Nephron progenitor cell (in vitro differentiated cells): ENCODE results near the gene GNAI2.
A peak's percentile ranks its signal among the peaks of the same experiment; 100 is the strongest.

ENCODE experiments used
- DNase-seq: peaks from one replicate; pipeline ENCODE4 v3.0.0; 2021
- H3K27ac Mint-ChIP-seq: 2 replicates; pipeline ENCODE4 v1.8.0; 2021; ENCODE audit warnings: mild to moderate bottlenecking, moderate library complexity, mixed read lengths
- H3K27me3 Mint-ChIP-seq: 2 replicates; pipeline ENCODE4 v1.8.0; 2021; ENCODE audit warnings: mild to moderate bottlenecking, low read depth, mixed read lengths; ENCODE audit not compliant: poor library complexity
- H3K36me3 Mint-ChIP-seq: 2 replicates; pipeline ENCODE4 v1.8.0; 2021; ENCODE audit warnings: low read depth, mixed read lengths
- H3K4me1 Mint-ChIP-seq: 2 replicates; pipeline ENCODE4 v1.8.0; 2021; ENCODE audit warnings: mixed read lengths
- H3K4me3 Mint-ChIP-seq: 2 replicates; pipeline ENCODE4 v1.8.0; 2021; ENCODE audit warnings: mild to moderate bottlenecking, moderate library complexity, mixed read lengths
- H3K9me3 Mint-ChIP-seq: 2 replicates; pipeline ENCODE4 v1.8.0; 2021; ENCODE audit warnings: mild to moderate bottlenecking, moderate library complexity, mixed read lengths
- TF ChIP-seq, protein P1 (sequence below): fragments of 200-600 bp; sonication (generic); IDR thresholded peaks from 2 replicates; pipeline ENCODE4 v1.5.0; 2021; ENCODE audit warnings: antibody characterized with exemption

Gene GNAI2

GRCh38 chr3:50289130-50289529 is 53.1 kb downstream of the GNAI2 start:
- Mint-ChIP-seq H3K27ac (no peak overlapping the region), H3K4me3 (no peak overlapping the region), H3K27me3 (peaks cover 2% of the 10 kb centered on the region), H3K36me3 (peaks cover 16% of the 10 kb centered on the region), H3K9me3 (no peaks in the 10 kb centered on the region), H3K4me1 (peaks cover 16% of the 10 kb centered on the region)
- DNase-seq = no peak
- TF ChIP-seq, protein P1, sequence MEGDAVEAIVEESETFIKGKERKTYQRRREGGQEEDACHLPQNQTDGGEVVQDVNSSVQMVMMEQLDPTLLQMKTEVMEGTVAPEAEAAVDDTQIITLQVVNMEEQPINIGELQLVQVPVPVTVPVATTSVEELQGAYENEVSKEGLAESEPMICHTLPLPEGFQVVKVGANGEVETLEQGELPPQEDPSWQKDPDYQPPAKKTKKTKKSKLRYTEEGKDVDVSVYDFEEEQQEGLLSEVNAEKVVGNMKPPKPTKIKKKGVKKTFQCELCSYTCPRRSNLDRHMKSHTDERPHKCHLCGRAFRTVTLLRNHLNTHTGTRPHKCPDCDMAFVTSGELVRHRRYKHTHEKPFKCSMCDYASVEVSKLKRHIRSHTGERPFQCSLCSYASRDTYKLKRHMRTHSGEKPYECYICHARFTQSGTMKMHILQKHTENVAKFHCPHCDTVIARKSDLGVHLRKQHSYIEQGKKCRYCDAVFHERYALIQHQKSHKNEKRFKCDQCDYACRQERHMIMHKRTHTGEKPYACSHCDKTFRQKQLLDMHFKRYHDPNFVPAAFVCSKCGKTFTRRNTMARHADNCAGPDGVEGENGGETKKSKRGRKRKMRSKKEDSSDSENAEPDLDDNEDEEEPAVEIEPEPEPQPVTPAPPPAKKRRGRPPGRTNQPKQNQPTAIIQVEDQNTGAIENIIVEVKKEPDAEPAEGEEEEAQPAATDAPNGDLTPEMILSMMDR = no peak

DNA sequence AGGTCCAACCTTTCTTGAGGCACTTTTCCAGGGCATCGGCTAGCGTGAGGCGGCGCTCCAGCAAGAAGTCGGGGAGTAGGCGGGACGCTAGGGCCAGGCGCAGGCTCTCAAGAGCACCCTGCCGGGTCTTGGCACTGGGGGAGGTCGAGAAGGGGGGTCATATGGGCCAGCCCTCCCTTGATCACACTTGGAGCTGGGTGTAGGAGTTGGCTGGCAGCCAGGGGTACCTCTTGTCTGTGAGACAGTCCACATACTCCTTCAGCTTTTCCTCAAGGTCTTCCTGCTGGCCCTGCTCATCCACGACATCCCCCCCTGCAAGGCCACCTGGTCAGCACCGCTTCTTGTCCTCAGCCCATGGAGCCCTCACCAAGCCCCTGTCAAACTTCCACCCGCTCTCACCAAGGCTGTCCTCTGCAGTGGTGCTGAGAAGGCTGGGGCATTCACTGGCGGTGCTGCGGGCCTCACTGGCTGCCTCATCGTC is 54.2 kb downstream of the GNAI2 start:
- no peak overlapping the region for H3K27ac Mint-ChIP-seq
- no peaks in the 10 kb centered on the region for H3K27me3 Mint-ChIP-seq
- H3K4me1 Mint-ChIP-seq = peaks cover 16% of the 10 kb centered on the region
- H3K4me3 Mint-ChIP-seq = peak overlapping the region; percentile 61
- H3K36me3 Mint-ChIP-seq = peaks cover 16% of the 10 kb centered on the region
- TF ChIP-seq, protein P1 = no peak
- DNase-seq = no peak
- no peaks in the 10 kb centered on the region for H3K9me3 Mint-ChIP-seq

GRCh38 chr3:50292159-50293078 is 56.4 kb downstream of the GNAI2 start, which contains the start of gene IFRD2:
Gene IFRD2, minus strand, starts transcription at chr3:50292429. Its CDS starts 155 bp downstream, at chr3:50292274.
- Mint-ChIP-seq H3K4me1 (peaks cover 16% of the 10 kb centered on the region), H3K36me3 (peaks cover 16% of the 10 kb centered on the region), H3K27ac (peak within 1 kb of the TSS; percentile 99), H3K4me3 (peak within 1 kb of the TSS; percentile 88), H3K9me3 (no peaks in the 10 kb centered on the region), H3K27me3 (no peaks in the 10 kb centered on the region)
- TF ChIP-seq, protein P1 = no peak
- peak; percentile 94 for DNase-seq

DNA sequence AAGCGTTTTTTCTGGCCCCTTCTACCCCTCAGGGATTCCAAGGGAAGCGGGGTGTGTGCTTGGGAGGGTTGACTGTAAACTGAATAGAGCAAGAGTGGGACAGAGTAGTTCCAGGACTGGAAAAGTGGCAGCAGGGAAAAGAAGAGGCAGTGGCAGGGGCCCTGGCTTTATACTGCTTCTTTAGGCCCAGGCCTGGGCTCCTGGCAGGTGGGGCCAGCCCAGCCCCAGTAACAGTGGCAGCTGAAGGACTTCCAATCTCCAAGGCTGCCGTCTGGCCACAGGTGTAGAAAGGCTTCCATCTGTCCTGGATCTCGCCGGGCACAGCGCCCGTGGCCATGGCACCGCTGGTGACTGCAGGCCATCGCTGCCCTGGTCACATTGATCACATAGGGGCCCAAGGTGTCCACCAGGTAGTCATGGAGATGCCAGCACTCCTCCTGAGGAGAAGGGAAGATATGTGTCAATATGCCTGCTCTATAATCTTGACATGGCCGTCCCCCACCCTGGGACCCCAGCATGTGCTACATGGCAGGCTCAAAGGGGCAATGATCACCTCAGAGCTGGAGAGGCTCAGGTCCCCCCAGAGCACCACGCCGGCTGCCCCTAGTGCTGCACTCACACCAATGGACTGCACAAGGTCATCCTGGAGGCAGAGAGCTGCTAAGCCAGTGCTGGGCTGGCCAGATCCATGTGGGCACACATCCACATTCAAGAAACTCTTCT is 57.2 kb downstream of the GNAI2 start:
- Mint-ChIP-seq H3K4me1 (peaks cover 16% of the 10 kb centered on the region), H3K27me3 (no peaks in the 10 kb centered on the region), H3K36me3 (peaks cover 13% of the 10 kb centered on the region), H3K4me3 (peak overlapping the region; percentile 88), H3K9me3 (no peaks in the 10 kb centered on the region), H3K27ac (peak overlapping the region; percentile 99)
- TF ChIP-seq, protein P1 = no peak
- no peak for DNase-seq

DNA sequence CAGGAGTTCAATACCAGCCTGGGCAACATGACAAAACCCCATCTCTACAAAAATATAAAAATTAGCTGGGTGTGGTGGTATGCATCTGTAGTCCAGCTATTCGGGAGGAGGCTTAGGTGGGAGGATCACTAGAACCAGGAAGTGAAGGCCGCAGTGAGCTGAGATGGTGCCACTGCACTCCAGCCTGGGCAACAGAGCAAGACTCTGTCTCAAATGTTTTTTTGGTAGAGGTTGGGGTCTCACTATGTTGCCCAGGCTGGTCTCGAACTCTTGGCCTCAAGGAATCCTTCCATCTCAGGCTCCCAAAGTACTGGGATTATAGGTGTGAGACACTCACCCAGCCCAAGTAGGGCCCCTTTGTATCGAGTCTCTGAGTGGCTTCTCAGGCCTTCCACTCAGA is 58.1 kb downstream of the GNAI2 start:
- peaks cover 5% of the 10 kb centered on the region for H3K36me3 Mint-ChIP-seq
- no peak for DNase-seq
- TF ChIP-seq, protein P1 = no peak
- H3K27ac Mint-ChIP-seq = no peak overlapping the region
- H3K4me3 Mint-ChIP-seq = no peak overlapping the region
- peaks cover 19% of the 10 kb centered on the region for H3K4me1 Mint-ChIP-seq
- no peaks in the 10 kb centered on the region for H3K9me3 Mint-ChIP-seq
- H3K27me3 Mint-ChIP-seq = peaks cover 4% of the 10 kb centered on the region
